IMR-90 (cell line): Measurements from ENCODE around the gene SYNPR. TPM values are rescaled to one million over a fixed set of nuclear protein-coding genes. Genes with fewer than 3 reads are reported as not detected.

Source experiments
- ATAC-seq: fragments of 200-7000 bp; cut with Tn5 transposase; 2 replicates; pipeline ENCODE4 v1.9.1; 2020; ENCODE audit warnings: low read depth, mild to moderate bottlenecking, moderate library complexity
- BruUV-seq: library from RNA; stranded (reverse); fragments of 400-500 nt; replicated peaks from 2 replicates; lab custom pipeline; 2021; lab: Mats Ljungman, UMichigan
- CTCF ChIA-PET: fragments of 300-600 bp; formaldehyde crosslinking; extraction: SDS; loops from one replicate; lab custom pipeline; 2021; ENCODE audit warnings: antibody characterized with exemption; lab: Yijun Ruan, JAX
- POLR2A ChIA-PET: fragments of 300-600 bp; sonication (Branson Sonifier 250); formaldehyde crosslinking; loops from one replicate; lab custom pipeline; 2022; ENCODE audit warnings: antibody characterized with exemption; ENCODE audit not compliant: unreplicated experiment; lab: Charles Lee
- DNase-seq: peaks from one replicate; pipeline ENCODE4 v3.0.0; 2013
- H2AFZ ChIP-seq: replicated peaks from 2 replicates; pipeline ENCODE3; 2013; ENCODE audit warnings: low read length, mild to moderate bottlenecking; ENCODE audit not compliant: poor library complexity
- H2AK5ac ChIP-seq: 2 replicates; pipeline ENCODE4 v1.6.1; 2013; ENCODE audit warnings: low read depth, low read length, inconsistent platforms
- H2AK9ac ChIP-seq: replicated peaks from 2 replicates; pipeline ENCODE3; 2013; ENCODE audit warnings: mild to moderate bottlenecking, low read depth, low read length, moderate library complexity; ENCODE audit not compliant: poor library complexity
- H2BK120ac ChIP-seq: 2 replicates; pipeline ENCODE4 v1.6.1; 2013; ENCODE audit warnings: low read depth, low read length, inconsistent platforms
- H2BK15ac ChIP-seq: 3 replicates; pipeline ENCODE4 v1.6.1; 2013; ENCODE audit warnings: low read depth, low read length, inconsistent platforms
- H2BK20ac ChIP-seq: 2 replicates; pipeline ENCODE4 v1.6.1; 2013; ENCODE audit warnings: low read depth, mild to moderate bottlenecking, inconsistent platforms, low read length, moderate library complexity
- H2BK5ac ChIP-seq: 2 replicates; pipeline ENCODE4 v1.6.1; 2013; ENCODE audit warnings: mild to moderate bottlenecking, low read depth, low read length, inconsistent platforms; ENCODE audit not compliant: poor library complexity, severe bottlenecking
- H3K14ac ChIP-seq: replicated peaks from 2 replicates; pipeline ENCODE4 v1.6.1; 2013; ENCODE audit warnings: low read depth, low read length, inconsistent platforms
- H3K18ac ChIP-seq: 2 replicates; pipeline ENCODE4 v1.6.1; 2013; ENCODE audit warnings: low read depth, low read length, control low read depth
- H3K23ac ChIP-seq: 2 replicates; pipeline ENCODE4 v1.6.1; 2013; ENCODE audit warnings: low read depth, low read length, inconsistent platforms
- H3K27ac ChIP-seq: 2 replicates; pipeline ENCODE4 v1.5.1; 2013; ENCODE audit warnings: mild to moderate bottlenecking, control low read depth, low read length; ENCODE audit not compliant: insufficient read depth
- H3K27me3 ChIP-seq: 2 replicates; pipeline ENCODE4 v1.6.1; 2013; ENCODE audit warnings: low read length; ENCODE audit not compliant: control insufficient read depth, insufficient read depth
- H3K36me3 ChIP-seq: 2 replicates; pipeline ENCODE4 v1.6.1; 2013; ENCODE audit warnings: low read length, mixed read lengths; ENCODE audit not compliant: control insufficient read depth, insufficient read depth
- H3K4ac ChIP-seq: 2 replicates; pipeline ENCODE4 v1.6.1; 2013; ENCODE audit warnings: low read depth, low read length, inconsistent platforms
- H3K4me1 ChIP-seq: 2 replicates; pipeline ENCODE4 v1.6.1; 2013; ENCODE audit warnings: low read length, mixed read lengths; ENCODE audit not compliant: control insufficient read depth, insufficient read depth
- H3K4me2 ChIP-seq: 2 replicates; pipeline ENCODE4 v1.6.1; 2013; ENCODE audit warnings: low read depth, mild to moderate bottlenecking, control low read depth, low read length, moderate library complexity
- H3K4me3 ChIP-seq: 2 replicates; pipeline ENCODE4 v1.5.1; 2013; ENCODE audit warnings: low read depth, mild to moderate bottlenecking, control low read depth, low read length, moderate library complexity; ENCODE audit not compliant: insufficient read depth
- H3K56ac ChIP-seq: 2 replicates; pipeline ENCODE4 v1.6.1; 2013; ENCODE audit warnings: low read length, inconsistent platforms; ENCODE audit not compliant: insufficient read depth; ENCODE audit errors: extremely low read depth
- H3K79me1 ChIP-seq, 2 experiments: 2 replicates each; pipeline ENCODE4 v1.6.1; 2013; ENCODE audit warnings: low read length in 2 of 2, inconsistent platforms in 1 of 2, low read depth in 1 of 2
- H3K9ac ChIP-seq: 2 replicates; pipeline ENCODE4 v1.6.1; 2013; ENCODE audit warnings: low read depth, low read length, control low read depth
- H3K9me1 ChIP-seq: 2 replicates; pipeline ENCODE4 v1.6.1; 2013; ENCODE audit warnings: low read length, inconsistent platforms; ENCODE audit not compliant: insufficient read depth
- H3K9me3 ChIP-seq: 2 replicates; pipeline ENCODE4 v1.6.1; 2013; ENCODE audit warnings: low read length; ENCODE audit not compliant: control insufficient read depth, insufficient read depth
- H4K20me1 ChIP-seq: 2 replicates; pipeline ENCODE4 v1.6.1; 2013; ENCODE audit warnings: low read length, inconsistent platforms; ENCODE audit not compliant: insufficient read depth
- H4K5ac ChIP-seq: 2 replicates; pipeline ENCODE4 v1.6.1; 2013; ENCODE audit warnings: mild to moderate bottlenecking, low read depth, low read length, control low read depth
- H4K8ac ChIP-seq, 2 experiments: 2 replicates each; pipeline ENCODE4 v1.6.1; 2013; ENCODE audit warnings: low read depth in 2 of 2, low read length in 2 of 2, control low read depth in 1 of 2, inconsistent platforms in 1 of 2
- H4K91ac ChIP-seq: 2 replicates; pipeline ENCODE4 v1.6.1; 2013; ENCODE audit warnings: low read depth, low read length, inconsistent platforms; ENCODE audit not compliant: insufficient read depth
- BHLHE40 ChIP-seq: fragments of 150-350 bp; IDR thresholded peaks from 2 replicates; pipeline ENCODE4 v1.6.1; 2016; ENCODE audit warnings: mild to moderate bottlenecking, low read depth, low read length
- CHD1 ChIP-seq: IDR thresholded peaks from 2 replicates; pipeline ENCODE4 v1.6.1; 2012; ENCODE audit warnings: low read depth, low read length, improper control_type of control experiment
- CTCF ChIP-seq: conservative IDR thresholded peaks from 2 replicates; pipeline ENCODE4 v1.5.1; 2012; ENCODE audit warnings: mild to moderate bottlenecking, low read depth, low read length, improper control_type of control experiment
- FOS ChIP-seq: fragments of 150-350 bp; IDR thresholded peaks from 2 replicates; pipeline ENCODE4 v1.6.1; 2016; ENCODE audit warnings: low read depth, low read length
- MAFK ChIP-seq: IDR thresholded peaks from 2 replicates; pipeline ENCODE4 v1.6.1; 2012; ENCODE audit warnings: low read depth, low read length, improper control_type of control experiment
- NFE2L2 ChIP-seq: fragments of 150-350 bp; IDR thresholded peaks from 2 replicates; pipeline ENCODE4 v1.6.1; 2016; ENCODE audit warnings: low read depth, mild to moderate bottlenecking, low read length
- RAD21 ChIP-seq: IDR thresholded peaks from 2 replicates; pipeline ENCODE4 v1.6.1; 2012; ENCODE audit warnings: low read length, improper control_type of control experiment
- RCOR1 ChIP-seq: IDR thresholded peaks from 2 replicates; pipeline ENCODE4 v1.6.1; 2012; ENCODE audit warnings: mild to moderate bottlenecking, low read length, improper control_type of control experiment; ENCODE audit not compliant: insufficient replicate concordance
- RFX5 ChIP-seq: IDR thresholded peaks from 2 replicates; pipeline ENCODE4 v1.8.0; 2012; ENCODE audit warnings: low read depth, mild to moderate bottlenecking, low read length, moderate library complexity
- SMC3 ChIP-seq: fragments of 150-350 bp; IDR thresholded peaks from 2 replicates; pipeline ENCODE4 v1.6.1; 2016; ENCODE audit warnings: low read depth, mild to moderate bottlenecking, antibody characterized with exemption, low read length, moderate library complexity
- WGBS, 2 experiments: methylation state at CpG; one replicate each; pipeline versions ENCODE4 v1.1.5 to v1.1.7; 2013; ENCODE audit warnings: missing lambda C conversion rate in 2 of 2; ENCODE audit not compliant: insufficient read length in 1 of 2; ENCODE audit errors: extremely low coverage in 2 of 2; 5-methylcytosine and 5-hydroxymethylcytosine counted together
- dilution Hi-C: fragments of 300-500 bp; cut with HindIII; formaldehyde crosslinking; loops from one replicate; pipeline ENCODE4 v1.14.3; 2018; ENCODE audit warnings: low sequenced_read_pairs; ENCODE audit not compliant: unreplicated experiment
- in situ Hi-C: fragments of 300-500 bp; cut with MboI; formaldehyde crosslinking; loops from 3 replicates; pipeline ENCODE4 v1.14.3; 2019; ENCODE audit warnings: low sequenced_read_pairs, inconsistent platforms, mixed read lengths
- intact Hi-C: fragments of 100-400 bp; cut with micrococcal nuclease; formaldehyde crosslinking; loops from 2 replicates; pipeline ENCODE4 v1.10.0; 2022
- polyA plus RNA-seq, 3 experiments: library from polyadenylated mRNA; depleted of rRNA; stranded (reverse); fragments of >200 nt; gene quantifications; 2 replicates each; pipeline ENCODE4 v1.2.3, GENCODE V29; 2012; ENCODE audit warnings: low replicate concordance in 1 of 3
- total RNA-seq: library from RNA; depleted of rRNA; stranded (reverse); fragments of >200 nt; gene quantifications from 2 replicates; pipeline ENCODE4 v1.2.3, GENCODE V29; 2012
- TF ChIP-seq, protein P1 (sequence below): fragments of 150-350 bp; IDR thresholded peaks from 2 replicates; pipeline ENCODE4 v1.6.1; 2017; ENCODE audit warnings: mild to moderate bottlenecking, antibody characterized with exemption, low read length, low read depth
- TF ChIP-seq, protein P2 (sequence below): fragments of 150-350 bp; IDR thresholded peaks from 2 replicates; pipeline ENCODE4 v1.6.1; 2016; ENCODE audit warnings: low read depth, mild to moderate bottlenecking, low read length, moderate library complexity, borderline replicate concordance

SYNPR gene
- total and polyA plus RNA-seq, 2 of the 4 experiments (the other 2 are of a cell fraction): not detected

- Histone ChIP-seq H2BK20ac (no peak overlapping the region), H3K27ac (no peak overlapping the region), H4K5ac (no peak overlapping the region), H2BK120ac (no peak overlapping the region), H3K27me3 (no peaks in the 10 kb centered on the region), H2AK9ac (no peak overlapping the region), H3K4me1 (no peaks in the 10 kb centered on the region), H4K91ac (no peak overlapping the region), H3K14ac (no peak overlapping the region), H3K56ac (no peak overlapping the region), H2BK5ac (no peak overlapping the region), H3K9ac (no peak overlapping the region), H3K4me3 (no peak overlapping the region), H3K9me3 (no peaks in the 10 kb centered on the region), H2BK15ac (no peak overlapping the region), H3K4ac (no peak overlapping the region), H3K79me1 (no peaks in the 10 kb centered on the region), H3K23ac (no peak overlapping the region), H2AK5ac (no peak overlapping the region), H4K20me1 (no peaks in the 10 kb centered on the region), H3K9me1 (no peaks in the 10 kb centered on the region), H3K36me3 (no peaks in the 10 kb centered on the region), H3K4me2 (no peak overlapping the region), H4K8ac (no peak overlapping the region), H2AFZ (no peak overlapping the region), H3K18ac (no peak overlapping the region)
- in situ Hi-C loops: no loop called here
- dilution Hi-C loops: no loop called here
- no peak for TF ChIP-seq BHLHE40
- no peak for TF ChIP-seq RCOR1
- TF ChIP-seq NFE2L2: no peak
- no peak for TF ChIP-seq FOS
- TF ChIP-seq RFX5: no peak
- TF ChIP-seq, protein P1, sequence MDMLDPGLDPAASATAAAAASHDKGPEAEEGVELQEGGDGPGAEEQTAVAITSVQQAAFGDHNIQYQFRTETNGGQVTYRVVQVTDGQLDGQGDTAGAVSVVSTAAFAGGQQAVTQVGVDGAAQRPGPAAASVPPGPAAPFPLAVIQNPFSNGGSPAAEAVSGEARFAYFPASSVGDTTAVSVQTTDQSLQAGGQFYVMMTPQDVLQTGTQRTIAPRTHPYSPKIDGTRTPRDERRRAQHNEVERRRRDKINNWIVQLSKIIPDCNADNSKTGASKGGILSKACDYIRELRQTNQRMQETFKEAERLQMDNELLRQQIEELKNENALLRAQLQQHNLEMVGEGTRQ: no peak
- no peak for TF ChIP-seq SMC3
- no peak for TF ChIP-seq RAD21
- no peak for TF ChIP-seq CTCF
- TF ChIP-seq CHD1: no peak
- TF ChIP-seq, protein P2, sequence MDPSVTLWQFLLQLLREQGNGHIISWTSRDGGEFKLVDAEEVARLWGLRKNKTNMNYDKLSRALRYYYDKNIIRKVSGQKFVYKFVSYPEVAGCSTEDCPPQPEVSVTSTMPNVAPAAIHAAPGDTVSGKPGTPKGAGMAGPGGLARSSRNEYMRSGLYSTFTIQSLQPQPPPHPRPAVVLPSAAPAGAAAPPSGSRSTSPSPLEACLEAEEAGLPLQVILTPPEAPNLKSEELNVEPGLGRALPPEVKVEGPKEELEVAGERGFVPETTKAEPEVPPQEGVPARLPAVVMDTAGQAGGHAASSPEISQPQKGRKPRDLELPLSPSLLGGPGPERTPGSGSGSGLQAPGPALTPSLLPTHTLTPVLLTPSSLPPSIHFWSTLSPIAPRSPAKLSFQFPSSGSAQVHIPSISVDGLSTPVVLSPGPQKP: no peak
- TF ChIP-seq MAFK: no peak
- no TSS peak for BruUV-seq
- WGBS, 2 experiments: no CpG with 5 or more reads among the region's 2 CpGs
- CTCF ChIA-PET: no interaction called here
- POLR2A ChIA-PET: no interaction called here
- intact Hi-C loops: no loop called here
- DNase-seq (no peak), ATAC-seq (no peak)
These were observed 219.5 kb downstream of the SYNPR start for GRCh38 chr3:63497641-63498040.
